ENCODE results near the gene C6orf120.

C6orf120 gene

GRCh38 chr6:169709293-169709692 is 7.4 kb downstream of the C6orf120 start:
- H3K9me3 ChIP-seq (ENCODE audit: control insufficient read depth, insufficient read depth, low read length) = no peaks in the 10 kb centered on the region
- H3K27me3 ChIP-seq (ENCODE audit: control insufficient read depth, insufficient read depth, low read length) = no peaks in the 10 kb centered on the region
- H3K4me3 ChIP-seq (ENCODE audit: low read depth, low read length) = no peak overlapping the region
- no peak overlapping the region for H3K27ac ChIP-seq (ENCODE audit: low read depth, low read length)
- peaks cover 1% of the 10 kb centered on the region; the same call in 1 of the 2 replicates for H3K4me1 ChIP-seq (ENCODE audit: control insufficient read depth, insufficient read depth, low read length)
- no peak overlapping the region for H3K9ac ChIP-seq (ENCODE audit: low read depth, low read length)
- peaks cover 93% of the 10 kb centered on the region for H3K36me3 ChIP-seq (ENCODE audit: control insufficient read depth, insufficient read depth, low read length)

DNA sequence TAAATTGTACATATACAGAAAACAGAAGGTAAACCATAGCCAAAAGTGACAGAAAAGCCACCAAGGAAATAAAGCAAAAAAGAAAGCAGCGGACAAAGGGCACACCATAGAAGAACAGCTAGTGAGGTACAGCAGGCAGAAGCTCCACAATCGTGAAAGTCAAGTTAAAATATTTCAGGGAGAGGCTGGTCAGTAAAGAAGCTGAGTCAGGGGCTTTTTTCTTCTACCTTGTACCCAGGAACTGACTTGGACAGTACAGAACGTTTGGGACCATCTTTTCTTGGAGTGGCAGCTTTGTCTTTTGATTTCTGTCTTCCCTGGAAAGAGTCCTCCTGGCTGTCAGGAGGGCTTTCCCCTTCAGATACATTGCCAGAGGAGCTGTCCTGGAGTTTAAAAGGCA is 8.1 kb downstream of the C6orf120 start:
- H3K9ac ChIP-seq (ENCODE audit: low read depth, low read length) = no peak overlapping the region
- H3K27ac ChIP-seq (ENCODE audit: low read depth, low read length) = no peak overlapping the region
- H3K27me3 ChIP-seq (ENCODE audit: control insufficient read depth, insufficient read depth, low read length) = no peaks in the 10 kb centered on the region
- H3K4me3 ChIP-seq (ENCODE audit: low read depth, low read length) = no peak overlapping the region
- H3K9me3 ChIP-seq (ENCODE audit: control insufficient read depth, insufficient read depth, low read length) = no peaks in the 10 kb centered on the region
- no peaks in the 10 kb centered on the region for H3K4me1 ChIP-seq (ENCODE audit: control insufficient read depth, insufficient read depth, low read length)
- H3K36me3 ChIP-seq (ENCODE audit: control insufficient read depth, insufficient read depth, low read length) = peaks cover 93% of the 10 kb centered on the region

- no peaks in the 10 kb centered on the region for H3K4me1 ChIP-seq (ENCODE audit: control insufficient read depth, insufficient read depth, low read length)
- peaks cover 96% of the 10 kb centered on the region for H3K36me3 ChIP-seq (ENCODE audit: control insufficient read depth, insufficient read depth, low read length)
- H3K9me3 ChIP-seq (ENCODE audit: control insufficient read depth, insufficient read depth, low read length) = no peaks in the 10 kb centered on the region
- H3K27me3 ChIP-seq (ENCODE audit: control insufficient read depth, insufficient read depth, low read length) = no peaks in the 10 kb centered on the region
- no peak overlapping the region for H3K4me3 ChIP-seq (ENCODE audit: low read depth, low read length)
- no peak overlapping the region for H3K27ac ChIP-seq (ENCODE audit: low read depth, low read length)
- no peak overlapping the region for H3K9ac ChIP-seq (ENCODE audit: low read depth, low read length)
These were observed 12.3 kb downstream of the C6orf120 start for GRCh38 chr6:169714178-169714577.

GRCh38 chr6:169714595-169714994 is 12.7 kb downstream of the C6orf120 start:
- Histone ChIP-seq H3K4me1 (ENCODE audit: control insufficient read depth, insufficient read depth, low read length) (no peaks in the 10 kb centered on the region), H3K27ac (ENCODE audit: low read depth, low read length) (no peak overlapping the region), H3K36me3 (ENCODE audit: control insufficient read depth, insufficient read depth, low read length) (peaks cover 95% of the 10 kb centered on the region), H3K9ac (ENCODE audit: low read depth, low read length) (no peak overlapping the region), H3K27me3 (ENCODE audit: control insufficient read depth, insufficient read depth, low read length) (no peaks in the 10 kb centered on the region), H3K4me3 (ENCODE audit: low read depth, low read length) (no peak overlapping the region), H3K9me3 (ENCODE audit: control insufficient read depth, insufficient read depth, low read length) (no peaks in the 10 kb centered on the region)

- H3K27me3 ChIP-seq (ENCODE audit: control insufficient read depth, insufficient read depth, low read length) = peaks cover 7% of the 10 kb centered on the region; the same call in 1 of the 2 replicates
- no peak overlapping the region for H3K4me3 ChIP-seq (ENCODE audit: low read depth, low read length)
- H3K9me3 ChIP-seq (ENCODE audit: control insufficient read depth, insufficient read depth, low read length) = no peaks in the 10 kb centered on the region
- H3K27ac ChIP-seq (ENCODE audit: low read depth, low read length) = no peak overlapping the region
- H3K4me1 ChIP-seq (ENCODE audit: control insufficient read depth, insufficient read depth, low read length) = peaks cover 11% of the 10 kb centered on the region
- H3K9ac ChIP-seq (ENCODE audit: low read depth, low read length) = no peak overlapping the region
- peaks cover 54% of the 10 kb centered on the region for H3K36me3 ChIP-seq (ENCODE audit: control insufficient read depth, insufficient read depth, low read length)
These were observed 17.2 kb downstream of the C6orf120 start for GRCh38 chr6:169719117-169719516.

GRCh38 chr6:169720207-169720855 is 18.4 kb downstream of the C6orf120 start:
- H3K36me3 ChIP-seq (ENCODE audit: control insufficient read depth, insufficient read depth, low read length) = peaks cover 42% of the 10 kb centered on the region
- no peak overlapping the region for H3K9ac ChIP-seq (ENCODE audit: low read depth, low read length)
- H3K9me3 ChIP-seq (ENCODE audit: control insufficient read depth, insufficient read depth, low read length) = no peaks in the 10 kb centered on the region
- H3K4me1 ChIP-seq (ENCODE audit: control insufficient read depth, insufficient read depth, low read length) = peaks cover 11% of the 10 kb centered on the region
- no peak overlapping the region for H3K4me3 ChIP-seq (ENCODE audit: low read depth, low read length)
- peaks cover 7% of the 10 kb centered on the region; the same call in 1 of the 2 replicates for H3K27me3 ChIP-seq (ENCODE audit: control insufficient read depth, insufficient read depth, low read length)
- no peak overlapping the region for H3K27ac ChIP-seq (ENCODE audit: low read depth, low read length)

GRCh38 chr6:169722362-169723199 is 20.7 kb downstream of the C6orf120 start:
- Histone ChIP-seq H3K4me1 (ENCODE audit: control insufficient read depth, insufficient read depth, low read length) (peaks cover 17% of the 10 kb centered on the region), H3K27ac (ENCODE audit: low read depth, low read length) (peak overlapping the region; percentile 64), H3K9ac (ENCODE audit: low read depth, low read length) (no peak overlapping the region), H3K9me3 (ENCODE audit: control insufficient read depth, insufficient read depth, low read length) (no peaks in the 10 kb centered on the region), H3K36me3 (ENCODE audit: control insufficient read depth, insufficient read depth, low read length) (peaks cover 19% of the 10 kb centered on the region), H3K27me3 (ENCODE audit: control insufficient read depth, insufficient read depth, low read length) (peaks cover 7% of the 10 kb centered on the region; the same call in 1 of the 2 replicates), H3K4me3 (ENCODE audit: low read depth, low read length) (peak overlapping the region; percentile 89)

GRCh38 chr6:169723200-169723909 is 21.4 kb downstream of the C6orf120 start:
- Histone ChIP-seq H3K27me3 (ENCODE audit: control insufficient read depth, insufficient read depth, low read length) (peaks cover 7% of the 10 kb centered on the region; the same call in 1 of the 2 replicates), H3K4me3 (ENCODE audit: low read depth, low read length) (peak overlapping the region; percentile 89), H3K9me3 (ENCODE audit: control insufficient read depth, insufficient read depth, low read length) (no peaks in the 10 kb centered on the region), H3K4me1 (ENCODE audit: control insufficient read depth, insufficient read depth, low read length) (peaks cover 17% of the 10 kb centered on the region), H3K36me3 (ENCODE audit: control insufficient read depth, insufficient read depth, low read length) (peaks cover 11% of the 10 kb centered on the region), H3K9ac (ENCODE audit: low read depth, low read length) (peak overlapping the region; percentile 27; the same call in 1 of the 2 replicates), H3K27ac (ENCODE audit: low read depth, low read length) (peak overlapping the region; percentile 64)

GRCh38 chr6:169723991-169724493 is 22.1 kb downstream of the C6orf120 start:
- Histone ChIP-seq H3K9ac (ENCODE audit: low read depth, low read length) (peak overlapping the region; percentile 47; the same call in 1 of the 2 replicates), H3K27ac (ENCODE audit: low read depth, low read length) (peak overlapping the region; percentile 84), H3K4me1 (ENCODE audit: control insufficient read depth, insufficient read depth, low read length) (peaks cover 17% of the 10 kb centered on the region), H3K9me3 (ENCODE audit: control insufficient read depth, insufficient read depth, low read length) (no peaks in the 10 kb centered on the region), H3K36me3 (ENCODE audit: control insufficient read depth, insufficient read depth, low read length) (peaks cover 5% of the 10 kb centered on the region; the same call in 1 of the 2 replicates), H3K4me3 (ENCODE audit: low read depth, low read length) (peak overlapping the region; percentile 63; the same call in 1 of the 2 replicates), H3K27me3 (ENCODE audit: control insufficient read depth, insufficient read depth, low read length) (peaks cover 7% of the 10 kb centered on the region; the same call in 1 of the 2 replicates)

DNA sequence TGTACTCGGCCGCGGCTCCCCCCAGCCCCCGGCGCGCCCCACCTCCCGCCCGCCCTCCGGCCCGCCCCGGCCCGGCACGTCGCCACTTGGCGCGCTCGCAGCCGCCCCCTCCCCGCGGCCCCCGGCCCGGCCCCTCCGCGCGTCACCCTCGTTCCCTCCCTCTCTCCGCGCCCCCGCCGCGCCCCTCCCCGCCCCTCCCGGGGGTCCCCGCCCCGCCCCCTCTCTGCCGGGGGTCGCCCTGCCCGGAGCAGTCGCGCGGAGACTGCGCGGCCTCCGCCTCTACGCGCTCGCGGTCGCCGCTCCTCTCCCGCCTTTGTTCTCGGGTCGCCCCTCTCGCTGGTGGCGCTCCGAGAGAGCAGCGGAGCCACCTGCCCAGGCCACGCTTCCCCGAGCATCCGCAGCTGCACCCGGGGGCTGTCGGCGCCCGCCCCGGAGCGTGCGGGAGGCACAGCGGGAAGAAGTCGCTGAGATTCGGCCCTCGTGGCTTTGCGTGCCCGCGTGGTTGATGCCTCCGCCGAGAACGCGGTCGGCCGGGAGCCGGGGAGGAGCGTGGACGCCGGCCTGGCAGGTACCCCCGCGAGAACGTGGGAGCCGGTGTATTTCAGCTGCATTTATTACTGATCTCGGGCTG is 22.7 kb downstream of the C6orf120 start, which contains the start of gene PHF10:
Gene PHF10, minus strand, starts transcription at position 7 of the 631 bp plus-strand sequence. CDS start 569 bp downstream, outside the sequence.
- Histone ChIP-seq H3K9ac (ENCODE audit: low read depth, low read length) (peak within 1 kb of the TSS; percentile 90), H3K36me3 (ENCODE audit: control insufficient read depth, insufficient read depth, low read length) (no peaks in the 10 kb centered on the region; the same call in 1 of the 2 replicates), H3K4me3 (ENCODE audit: low read depth, low read length) (peak within 1 kb of the TSS; percentile 89), H3K27me3 (ENCODE audit: control insufficient read depth, insufficient read depth, low read length) (peaks cover 7% of the 10 kb centered on the region; the same call in 1 of the 2 replicates), H3K27ac (ENCODE audit: low read depth, low read length) (peak within 1 kb of the TSS; percentile 97), H3K4me1 (ENCODE audit: control insufficient read depth, insufficient read depth, low read length) (peaks cover 17% of the 10 kb centered on the region), H3K9me3 (ENCODE audit: control insufficient read depth, insufficient read depth, low read length) (no peaks in the 10 kb centered on the region)
